ENCODE results near the gene MIEF1. TPM values are rescaled to one million over a fixed set of nuclear protein-coding genes. Genes with fewer than 3 reads are reported as not detected.

The MIEF1 gene
- total RNA-seq, 1 experiment from 2014 or later: 23.2 TPM

- no peak for DNase-seq
- peaks cover 75% of the 10 kb centered on the region for H3K4me1 ChIP-seq (ENCODE audit: low read length)
- peaks cover 100% of the 10 kb centered on the region for H3K79me2 ChIP-seq (ENCODE audit: low read length)
- H4K20me1 ChIP-seq (ENCODE audit: insufficient read depth, low read depth, low read length): peaks cover 61% of the 10 kb centered on the region
- H3K27ac ChIP-seq (ENCODE audit: low read length): peak overlapping the region; percentile 99
- no peaks in the 10 kb centered on the region for H3K27me3 ChIP-seq (ENCODE audit: low read length)
- H3K4me3 ChIP-seq (ENCODE audit: low read length): peak overlapping the region; percentile 18; the same call in 1 of the 2 replicates
- H3K4me2 ChIP-seq (ENCODE audit: low read depth, low read length, poor library complexity, severe bottlenecking): peak overlapping the region; percentile 70
- no peaks in the 10 kb centered on the region for H3K9me2 ChIP-seq (replicated peaks; ENCODE audit: insufficient read depth, low read length)
- peak overlapping the region; percentile 82 for H3K9ac ChIP-seq (ENCODE audit: low read length)
- H2AFZ ChIP-seq (ENCODE audit: low read length): no peak overlapping the region
- H3K9me3 ChIP-seq (ENCODE audit: low read length): no peaks in the 10 kb centered on the region
- peaks cover 31% of the 10 kb centered on the region for H3K36me3 ChIP-seq (ENCODE audit: insufficient read depth, low read length)
Observed at GRCh38 chr22:39473851-39474250, 28.2 kb upstream of the MIEF1 start.

- Histone ChIP-seq H3K27me3 (ENCODE audit: low read length) (no peaks in the 10 kb centered on the region), H2AFZ (ENCODE audit: low read length) (no peak overlapping the region), H3K36me3 (ENCODE audit: insufficient read depth, low read length) (peaks cover 36% of the 10 kb centered on the region), H3K27ac (ENCODE audit: low read length) (peak overlapping the region; percentile 99), H3K4me1 (ENCODE audit: low read length) (peaks cover 69% of the 10 kb centered on the region), H3K9me2 (replicated peaks; ENCODE audit: insufficient read depth, low read length) (no peaks in the 10 kb centered on the region), H3K9ac (ENCODE audit: low read length) (peak overlapping the region; percentile 82), H3K4me3 (ENCODE audit: low read length) (peak overlapping the region; percentile 18; the same call in 1 of the 2 replicates), H3K9me3 (ENCODE audit: low read length) (no peaks in the 10 kb centered on the region), H3K4me2 (ENCODE audit: low read depth, low read length, poor library complexity, severe bottlenecking) (peak overlapping the region; percentile 70), H4K20me1 (ENCODE audit: insufficient read depth, low read depth, low read length) (peaks cover 66% of the 10 kb centered on the region), H3K79me2 (ENCODE audit: low read length) (peaks cover 100% of the 10 kb centered on the region)
- DNase-seq: peak; percentile 58
Observed at GRCh38 chr22:39474351-39475111, 27.6 kb upstream of the MIEF1 start.

GRCh38 chr22:39475337-39475736, 26.8 kb upstream of the MIEF1 start:
- peaks cover 61% of the 10 kb centered on the region for H3K4me1 ChIP-seq (ENCODE audit: low read length)

GRCh38 chr22:39475902-39476301, 26.2 kb upstream of the MIEF1 start:
- H3K36me3 ChIP-seq (ENCODE audit: insufficient read depth, low read length): peaks cover 40% of the 10 kb centered on the region
- no peak overlapping the region for H2AFZ ChIP-seq (ENCODE audit: low read length)
- peaks cover 55% of the 10 kb centered on the region for H3K4me1 ChIP-seq (ENCODE audit: low read length)
- H3K4me3 ChIP-seq (ENCODE audit: low read length): no peak overlapping the region
- no peak for DNase-seq
- peak overlapping the region; percentile 70 for H3K4me2 ChIP-seq (ENCODE audit: low read depth, low read length, poor library complexity, severe bottlenecking)
- H3K27ac ChIP-seq (ENCODE audit: low read length): peak overlapping the region; percentile 99
- H4K20me1 ChIP-seq (ENCODE audit: insufficient read depth, low read depth, low read length): peaks cover 79% of the 10 kb centered on the region
- no peaks in the 10 kb centered on the region for H3K27me3 ChIP-seq (ENCODE audit: low read length)
- peak overlapping the region; percentile 82; the same call in 1 of the 2 replicates for H3K9ac ChIP-seq (ENCODE audit: low read length)
- H3K9me3 ChIP-seq (ENCODE audit: low read length): no peaks in the 10 kb centered on the region
- H3K79me2 ChIP-seq (ENCODE audit: low read length): peaks cover 97% of the 10 kb centered on the region
- H3K9me2 ChIP-seq (replicated peaks; ENCODE audit: insufficient read depth, low read length): no peaks in the 10 kb centered on the region

More at GRCh38 chr22:39475337-39475736, 26.8 kb upstream of the MIEF1 start:
- Histone ChIP-seq H3K9me3 (ENCODE audit: low read length) (no peaks in the 10 kb centered on the region), H3K4me3 (ENCODE audit: low read length) (peak overlapping the region; percentile 18; the same call in 1 of the 2 replicates), H3K27me3 (ENCODE audit: low read length) (no peaks in the 10 kb centered on the region), H3K79me2 (ENCODE audit: low read length) (peaks cover 99% of the 10 kb centered on the region), H3K9me2 (replicated peaks; ENCODE audit: insufficient read depth, low read length) (no peaks in the 10 kb centered on the region), H3K9ac (ENCODE audit: low read length) (peak overlapping the region; percentile 82), H4K20me1 (ENCODE audit: insufficient read depth, low read depth, low read length) (peaks cover 74% of the 10 kb centered on the region), H2AFZ (ENCODE audit: low read length) (no peak overlapping the region), H3K36me3 (ENCODE audit: insufficient read depth, low read length) (peaks cover 40% of the 10 kb centered on the region), H3K4me2 (ENCODE audit: low read depth, low read length, poor library complexity, severe bottlenecking) (peak overlapping the region; percentile 70), H3K27ac (ENCODE audit: low read length) (peak overlapping the region; percentile 99)
- peak; percentile 59 for DNase-seq

GRCh38 chr22:39476664-39477063, 25.4 kb upstream of the MIEF1 start:
- H3K9me2 ChIP-seq (replicated peaks; ENCODE audit: insufficient read depth, low read length): no peaks in the 10 kb centered on the region
- H2AFZ ChIP-seq (ENCODE audit: low read length): no peak overlapping the region
- H3K4me2 ChIP-seq (ENCODE audit: low read depth, low read length, poor library complexity, severe bottlenecking): no peak overlapping the region
- peaks cover 47% of the 10 kb centered on the region for H3K4me1 ChIP-seq (ENCODE audit: low read length)
- H3K36me3 ChIP-seq (ENCODE audit: insufficient read depth, low read length): peaks cover 48% of the 10 kb centered on the region
- DNase-seq: no peak
- H3K9me3 ChIP-seq (ENCODE audit: low read length): no peaks in the 10 kb centered on the region
- H3K27me3 ChIP-seq (ENCODE audit: low read length): no peaks in the 10 kb centered on the region
- peak overlapping the region; percentile 99 for H3K27ac ChIP-seq (ENCODE audit: low read length)
- H3K9ac ChIP-seq (ENCODE audit: low read length): no peak overlapping the region
- peaks cover 86% of the 10 kb centered on the region for H4K20me1 ChIP-seq (ENCODE audit: insufficient read depth, low read depth, low read length)
- H3K4me3 ChIP-seq (ENCODE audit: low read length): no peak overlapping the region
- H3K79me2 ChIP-seq (ENCODE audit: low read length): peaks cover 96% of the 10 kb centered on the region

- H3K27me3 ChIP-seq (ENCODE audit: low read length): no peaks in the 10 kb centered on the region
- peaks cover 39% of the 10 kb centered on the region for H3K4me1 ChIP-seq (ENCODE audit: low read length)
- no peak overlapping the region for H2AFZ ChIP-seq (ENCODE audit: low read length)
- H3K27ac ChIP-seq (ENCODE audit: low read length): no peak overlapping the region
- H3K4me3 ChIP-seq (ENCODE audit: low read length): no peak overlapping the region
- H3K9ac ChIP-seq (ENCODE audit: low read length): no peak overlapping the region
- peaks cover 90% of the 10 kb centered on the region for H3K79me2 ChIP-seq (ENCODE audit: low read length)
- peaks cover 89% of the 10 kb centered on the region for H4K20me1 ChIP-seq (ENCODE audit: insufficient read depth, low read depth, low read length)
- no peaks in the 10 kb centered on the region for H3K9me2 ChIP-seq (replicated peaks; ENCODE audit: insufficient read depth, low read length)
- H3K4me2 ChIP-seq (ENCODE audit: low read depth, low read length, poor library complexity, severe bottlenecking): no peak overlapping the region
- H3K9me3 ChIP-seq (ENCODE audit: low read length): no peaks in the 10 kb centered on the region
- H3K36me3 ChIP-seq (ENCODE audit: insufficient read depth, low read length): peaks cover 53% of the 10 kb centered on the region
- DNase-seq: no peak
Observed at GRCh38 chr22:39477542-39477941, 24.5 kb upstream of the MIEF1 start.

- H3K4me3 ChIP-seq (ENCODE audit: low read length): no peak overlapping the region
- H3K36me3 ChIP-seq (ENCODE audit: insufficient read depth, low read length): peaks cover 59% of the 10 kb centered on the region
- H3K27me3 ChIP-seq (ENCODE audit: low read length): no peaks in the 10 kb centered on the region
- peaks cover 81% of the 10 kb centered on the region for H4K20me1 ChIP-seq (ENCODE audit: insufficient read depth, low read depth, low read length)
- peaks cover 84% of the 10 kb centered on the region for H3K79me2 ChIP-seq (ENCODE audit: low read length)
- peaks cover 30% of the 10 kb centered on the region for H3K4me1 ChIP-seq (ENCODE audit: low read length)
- no peak overlapping the region for H3K4me2 ChIP-seq (ENCODE audit: low read depth, low read length, poor library complexity, severe bottlenecking)
- no peak for DNase-seq
- no peaks in the 10 kb centered on the region for H3K9me2 ChIP-seq (replicated peaks; ENCODE audit: insufficient read depth, low read length)
- H3K27ac ChIP-seq (ENCODE audit: low read length): no peak overlapping the region
- no peaks in the 10 kb centered on the region for H3K9me3 ChIP-seq (ENCODE audit: low read length)
- H2AFZ ChIP-seq (ENCODE audit: low read length): no peak overlapping the region
- no peak overlapping the region for H3K9ac ChIP-seq (ENCODE audit: low read length)
Observed at GRCh38 chr22:39478441-39478850, 23.6 kb upstream of the MIEF1 start.

- Histone ChIP-seq H2AFZ (ENCODE audit: low read length) (no peak overlapping the region), H3K4me1 (ENCODE audit: low read length) (peaks cover 21% of the 10 kb centered on the region), H3K27me3 (ENCODE audit: low read length) (no peaks in the 10 kb centered on the region), H3K27ac (ENCODE audit: low read length) (no peak overlapping the region), H3K4me3 (ENCODE audit: low read length) (no peak overlapping the region), H3K79me2 (ENCODE audit: low read length) (peaks cover 80% of the 10 kb centered on the region), H3K9me2 (replicated peaks; ENCODE audit: insufficient read depth, low read length) (no peaks in the 10 kb centered on the region), H3K9me3 (ENCODE audit: low read length) (no peaks in the 10 kb centered on the region), H3K4me2 (ENCODE audit: low read depth, low read length, poor library complexity, severe bottlenecking) (no peak overlapping the region), H3K36me3 (ENCODE audit: insufficient read depth, low read length) (peaks cover 65% of the 10 kb centered on the region), H3K9ac (ENCODE audit: low read length) (no peak overlapping the region), H4K20me1 (ENCODE audit: insufficient read depth, low read depth, low read length) (peaks cover 82% of the 10 kb centered on the region)
- DNase-seq: no peak
Observed at GRCh38 chr22:39479254-39479653, 22.8 kb upstream of the MIEF1 start.
